ENCODE measurements around the gene NEK6.

NEK6 gene

GRCh38 chr9:124321935-124322334 is 64.2 kb downstream of the NEK6 start:
- Histone ChIP-seq H3K4me1 (ENCODE audit: insufficient read depth, low read length) (peaks cover 8% of the 10 kb centered on the region), H3K4me3 (ENCODE audit: low read depth in 1 of 2, low read length in 2 of 2) (no peak overlapping the region), H3K27ac (ENCODE audit: low read depth, low read length) (no peak overlapping the region), H3K36me3 (ENCODE audit: insufficient read depth, low read length) (peaks cover 18% of the 10 kb centered on the region), H3K27me3 (ENCODE audit: control insufficient read depth in 1 of 2, insufficient read depth in 2 of 2, low read length in 2 of 2) (no peaks in the 10 kb centered on the region), H3K9ac (ENCODE audit: low read length) (no peak overlapping the region), H3K9me3 (ENCODE audit: low read length) (no peaks in the 10 kb centered on the region)

GRCh38 chr9:124322618-124323432 is 65.1 kb downstream of the NEK6 start:
- Histone ChIP-seq H3K27ac (ENCODE audit: low read depth, low read length) (no peak overlapping the region), H3K4me3 (ENCODE audit: low read depth in 1 of 2, low read length in 2 of 2) (no peak overlapping the region), H3K27me3 (ENCODE audit: control insufficient read depth in 1 of 2, insufficient read depth in 2 of 2, low read length in 2 of 2) (no peaks in the 10 kb centered on the region), H3K4me1 (ENCODE audit: insufficient read depth, low read length) (peaks cover 8% of the 10 kb centered on the region), H3K9ac (ENCODE audit: low read length) (no peak overlapping the region), H3K36me3 (ENCODE audit: insufficient read depth, low read length) (peaks cover 27% of the 10 kb centered on the region), H3K9me3 (ENCODE audit: low read length) (no peaks in the 10 kb centered on the region)

GRCh38 chr9:124323904-124324303 is 66.2 kb downstream of the NEK6 start:
- Histone ChIP-seq H3K4me3 (ENCODE audit: low read depth in 1 of 2, low read length in 2 of 2) (no peak overlapping the region), H3K4me1 (ENCODE audit: insufficient read depth, low read length) (peaks cover 8% of the 10 kb centered on the region), H3K27ac (ENCODE audit: low read depth, low read length) (no peak overlapping the region), H3K27me3 (ENCODE audit: control insufficient read depth in 1 of 2, insufficient read depth in 2 of 2, low read length in 2 of 2) (no peaks in the 10 kb centered on the region), H3K36me3 (ENCODE audit: insufficient read depth, low read length) (peaks cover 30% of the 10 kb centered on the region), H3K9me3 (ENCODE audit: low read length) (no peaks in the 10 kb centered on the region), H3K9ac (ENCODE audit: low read length) (no peak overlapping the region)

GRCh38 chr9:124325816-124326215 is 68.1 kb downstream of the NEK6 start:
- no peaks in the 10 kb centered on the region for H3K27me3 ChIP-seq (ENCODE audit: control insufficient read depth in 1 of 2, insufficient read depth in 2 of 2, low read length in 2 of 2)
- H3K4me3 ChIP-seq (ENCODE audit: low read depth in 1 of 2, low read length in 2 of 2) = no peak overlapping the region
- H3K9ac ChIP-seq (ENCODE audit: low read length) = no peak overlapping the region
- no peaks in the 10 kb centered on the region for H3K9me3 ChIP-seq (ENCODE audit: low read length)
- no peak overlapping the region for H3K27ac ChIP-seq (ENCODE audit: low read depth, low read length)
- H3K4me1 ChIP-seq (ENCODE audit: insufficient read depth, low read length) = no peaks in the 10 kb centered on the region
- peaks cover 45% of the 10 kb centered on the region for H3K36me3 ChIP-seq (ENCODE audit: insufficient read depth, low read length)

- no peak overlapping the region for H3K9ac ChIP-seq (ENCODE audit: low read length)
- H3K27me3 ChIP-seq (ENCODE audit: control insufficient read depth in 1 of 2, insufficient read depth in 2 of 2, low read length in 2 of 2) = no peaks in the 10 kb centered on the region
- H3K27ac ChIP-seq (ENCODE audit: low read depth, low read length) = no peak overlapping the region
- H3K4me1 ChIP-seq (ENCODE audit: insufficient read depth, low read length) = no peaks in the 10 kb centered on the region
- H3K9me3 ChIP-seq (ENCODE audit: low read length) = no peaks in the 10 kb centered on the region
- H3K36me3 ChIP-seq (ENCODE audit: insufficient read depth, low read length) = peaks cover 45% of the 10 kb centered on the region
- no peak overlapping the region for H3K4me3 ChIP-seq (ENCODE audit: low read depth in 1 of 2, low read length in 2 of 2)
Observed at GRCh38 chr9:124326378-124326777, 68.6 kb downstream of the NEK6 start.

- Histone ChIP-seq H3K27ac (ENCODE audit: low read depth, low read length) (no peak overlapping the region), H3K36me3 (ENCODE audit: insufficient read depth, low read length) (peaks cover 36% of the 10 kb centered on the region), H3K9me3 (ENCODE audit: low read length) (no peaks in the 10 kb centered on the region), H3K4me3 (ENCODE audit: low read depth in 1 of 2, low read length in 2 of 2) (no peak overlapping the region), H3K4me1 (ENCODE audit: insufficient read depth, low read length) (no peaks in the 10 kb centered on the region), H3K9ac (ENCODE audit: low read length) (no peak overlapping the region), H3K27me3 (ENCODE audit: control insufficient read depth in 1 of 2, insufficient read depth in 2 of 2, low read length in 2 of 2) (no peaks in the 10 kb centered on the region)
Observed at GRCh38 chr9:124327491-124327890, 69.7 kb downstream of the NEK6 start.

GRCh38 chr9:124328285-124328684 is 70.5 kb downstream of the NEK6 start:
- Histone ChIP-seq H3K36me3 (ENCODE audit: insufficient read depth, low read length) (peaks cover 38% of the 10 kb centered on the region), H3K4me1 (ENCODE audit: insufficient read depth, low read length) (no peaks in the 10 kb centered on the region), H3K27ac (ENCODE audit: low read depth, low read length) (no peak overlapping the region), H3K27me3 (ENCODE audit: control insufficient read depth in 1 of 2, insufficient read depth in 2 of 2, low read length in 2 of 2) (no peaks in the 10 kb centered on the region), H3K4me3 (ENCODE audit: low read depth in 1 of 2, low read length in 2 of 2) (no peak overlapping the region), H3K9ac (ENCODE audit: low read length) (no peak overlapping the region), H3K9me3 (ENCODE audit: low read length) (no peaks in the 10 kb centered on the region)

GRCh38 chr9:124329206-124329792 is 71.5 kb downstream of the NEK6 start:
- H3K27ac ChIP-seq (ENCODE audit: low read depth, low read length) = no peak overlapping the region
- no peak overlapping the region for H3K4me3 ChIP-seq (ENCODE audit: low read depth in 1 of 2, low read length in 2 of 2)
- H3K36me3 ChIP-seq (ENCODE audit: insufficient read depth, low read length) = peaks cover 38% of the 10 kb centered on the region
- no peak overlapping the region for H3K9ac ChIP-seq (ENCODE audit: low read length)
- no peaks in the 10 kb centered on the region for H3K4me1 ChIP-seq (ENCODE audit: insufficient read depth, low read length)
- no peaks in the 10 kb centered on the region for H3K9me3 ChIP-seq (ENCODE audit: low read length)
- H3K27me3 ChIP-seq (ENCODE audit: control insufficient read depth in 1 of 2, insufficient read depth in 2 of 2, low read length in 2 of 2) = no peaks in the 10 kb centered on the region

- Histone ChIP-seq H3K4me1 (ENCODE audit: insufficient read depth, low read length) (no peaks in the 10 kb centered on the region), H3K27me3 (ENCODE audit: control insufficient read depth in 1 of 2, insufficient read depth in 2 of 2, low read length in 2 of 2) (no peaks in the 10 kb centered on the region), H3K4me3 (ENCODE audit: low read depth in 1 of 2, low read length in 2 of 2) (no peak overlapping the region), H3K27ac (ENCODE audit: low read depth, low read length) (no peak overlapping the region), H3K9ac (ENCODE audit: low read length) (no peak overlapping the region), H3K36me3 (ENCODE audit: insufficient read depth, low read length) (peaks cover 38% of the 10 kb centered on the region), H3K9me3 (ENCODE audit: low read length) (no peaks in the 10 kb centered on the region)
Observed at GRCh38 chr9:124330011-124330697, 72.4 kb downstream of the NEK6 start.

- Histone ChIP-seq H3K27me3 (ENCODE audit: control insufficient read depth in 1 of 2, insufficient read depth in 2 of 2, low read length in 2 of 2) (no peaks in the 10 kb centered on the region), H3K27ac (ENCODE audit: low read depth, low read length) (no peak overlapping the region), H3K4me1 (ENCODE audit: insufficient read depth, low read length) (no peaks in the 10 kb centered on the region), H3K4me3 (ENCODE audit: low read depth in 1 of 2, low read length in 2 of 2) (no peak overlapping the region), H3K36me3 (ENCODE audit: insufficient read depth, low read length) (peaks cover 35% of the 10 kb centered on the region), H3K9ac (ENCODE audit: low read length) (no peak overlapping the region), H3K9me3 (ENCODE audit: low read length) (no peaks in the 10 kb centered on the region)
Observed at GRCh38 chr9:124331580-124331979, 73.8 kb downstream of the NEK6 start.

GRCh38 chr9:124332361-124333202 is 74.8 kb downstream of the NEK6 start:
- H3K27ac ChIP-seq (ENCODE audit: low read depth, low read length) = no peak overlapping the region
- H3K4me3 ChIP-seq (ENCODE audit: low read depth in 1 of 2, low read length in 2 of 2) = no peak overlapping the region
- H3K4me1 ChIP-seq (ENCODE audit: insufficient read depth, low read length) = no peaks in the 10 kb centered on the region
- H3K9me3 ChIP-seq (ENCODE audit: low read length) = no peaks in the 10 kb centered on the region
- no peaks in the 10 kb centered on the region for H3K27me3 ChIP-seq (ENCODE audit: control insufficient read depth in 1 of 2, insufficient read depth in 2 of 2, low read length in 2 of 2)
- peaks cover 32% of the 10 kb centered on the region for H3K36me3 ChIP-seq (ENCODE audit: insufficient read depth, low read length)
- no peak overlapping the region for H3K9ac ChIP-seq (ENCODE audit: low read length)
